Right atrium auricular region (tissue), 2 donors: ENCODE results near the gene ZNF532. TPM values are rescaled to one million over a fixed set of nuclear protein-coding genes. Genes with fewer than 3 reads are reported as not detected.

Experiments used
- DNase-seq: peaks from one replicate; pipeline ENCODE4 v3.0.0-alpha.2; 2019; ENCODE audit warnings: low spot score
- H3K27ac ChIP-seq, 2 donors: fragments of 200-600 bp; sonication (generic); 1 replicate in 1 of 2; 2 replicates in 1 of 2; pipeline ENCODE4 v1.5.1; 2016 to 2019
- H3K27me3 ChIP-seq, 2 donors: fragments of 200-600 bp; sonication (generic); one replicate each; pipeline versions ENCODE4 v1.5.1 to v1.6.0; 2017 to 2019
- H3K36me3 ChIP-seq: fragments of 200-600 bp; sonication (generic); one replicate; pipeline ENCODE4 v1.5.1; 2016
- H3K4me1 ChIP-seq, 2 donors: fragments of 200-600 bp; sonication (generic); one replicate each; pipeline versions ENCODE4 v1.5.1 to v1.6.0; 2017 to 2019
- H3K4me3 ChIP-seq, 2 donors: fragments of 200-600 bp; sonication (generic); 1 replicate in 1 of 2; 2 replicates in 1 of 2; pipeline ENCODE4 v1.5.1; 2017 to 2019; ENCODE audit warnings: mild to moderate bottlenecking in 1 of 2, moderate library complexity in 1 of 2
- H3K9me3 ChIP-seq, 2 donors: fragments of 200-600 bp; sonication (generic); one replicate each; pipeline ENCODE4 v1.5.1; 2019
- CTCF ChIP-seq, 2 donors: fragments of 200-600 bp; sonication (generic); IDR thresholded peaks; one replicate each; pipeline ENCODE4 v1.5.1; 2019; ENCODE audit warnings: antibody characterized with exemption in 2 of 2
- total RNA-seq, 2 donors: library from RNA; depleted of rRNA; stranded (reverse); fragments of >200 nt; gene quantifications; one replicate each; pipeline ENCODE4 v1.1.0, GENCODE V29; 2016

The ZNF532 gene
- total RNA-seq, 2 donors from 2014 or later: 53.1 to 59.5 TPM

GRCh38 chr18:58905777-58906428 lies 41.2 kb downstream of the ZNF532 start:
- no peak for TF ChIP-seq CTCF (IDR thresholded peaks at IDR 0.05)
- H3K4me1 ChIP-seq: peaks cover 0 to 11% of the 10 kb centered on the region in 2 donors
- H3K4me3 ChIP-seq: no peak overlapping the region
- DNase-seq: no peak
- H3K27me3 ChIP-seq: no peaks in the 10 kb centered on the region
- H3K36me3 ChIP-seq: no peaks in the 10 kb centered on the region
- H3K27ac ChIP-seq: no peak overlapping the region
- H3K9me3 ChIP-seq: no peaks in the 10 kb centered on the region

GRCh38 chr18:58908006-58908405 lies 43.3 kb downstream of the ZNF532 start:
- TF ChIP-seq CTCF (IDR thresholded peaks at IDR 0.05): no peak
- no peak overlapping the region for H3K27ac ChIP-seq

GRCh38 chr18:58909521-58909920 lies 44.8 kb downstream of the ZNF532 start:
- no peak for TF ChIP-seq CTCF (IDR thresholded peaks at IDR 0.05)

More at GRCh38 chr18:58908006-58908405, 43.3 kb downstream of the ZNF532 start:
- Histone ChIP-seq H3K4me1 (peaks cover 0 to 32% of the 10 kb centered on the region in 2 donors), H3K4me3 (no peak overlapping the region), H3K27me3 (no peaks in the 10 kb centered on the region), H3K9me3 (no peaks in the 10 kb centered on the region), H3K36me3 (no peaks in the 10 kb centered on the region)
- DNase-seq: no peak

GRCh38 chr18:58911241-58911640 lies 46.6 kb downstream of the ZNF532 start:
- no peaks in the 10 kb centered on the region for H3K9me3 ChIP-seq
- H3K4me1 ChIP-seq: peaks cover 0 to 57% of the 10 kb centered on the region in 2 donors
- H3K4me3 ChIP-seq: peak overlapping the region in 1 of 2 donors; percentile 11
- H3K27me3 ChIP-seq: no peaks in the 10 kb centered on the region
- no peaks in the 10 kb centered on the region for H3K36me3 ChIP-seq
- no peak for DNase-seq
- TF ChIP-seq CTCF (IDR thresholded peaks at IDR 0.05): no peak
- H3K27ac ChIP-seq: peak overlapping the region; percentile 75 to 80

More at GRCh38 chr18:58909521-58909920, 44.8 kb downstream of the ZNF532 start:
- DNase-seq: no peak
- no peaks in the 10 kb centered on the region for H3K27me3 ChIP-seq
- no peaks in the 10 kb centered on the region for H3K9me3 ChIP-seq
- H3K4me3 ChIP-seq: no peak overlapping the region
- no peak overlapping the region for H3K27ac ChIP-seq
- no peaks in the 10 kb centered on the region for H3K36me3 ChIP-seq
- peaks cover 0 to 46% of the 10 kb centered on the region in 2 donors for H3K4me1 ChIP-seq

GRCh38 chr18:58911766-58912165 lies 47.1 kb downstream of the ZNF532 start:
- H3K9me3 ChIP-seq: no peaks in the 10 kb centered on the region
- peak overlapping the region in 1 of 2 donors; percentile 11 for H3K4me3 ChIP-seq
- H3K27me3 ChIP-seq: no peaks in the 10 kb centered on the region
- H3K27ac ChIP-seq: peak overlapping the region; percentile 75 to 80
- H3K4me1 ChIP-seq: peaks cover 0 to 57% of the 10 kb centered on the region in 2 donors
- no peak for TF ChIP-seq CTCF (IDR thresholded peaks at IDR 0.05)
- peaks cover 2% of the 10 kb centered on the region for H3K36me3 ChIP-seq
- no peak for DNase-seq
